ENCODE measurements around the gene TNS2. TPM values are rescaled to one million over a fixed set of nuclear protein-coding genes. Genes with fewer than 3 reads are reported as not detected.

Gene TNS2
- total RNA-seq, 1 donor from 2014 or later, result 0.24 TPM

GRCh38 chr12:53039851-53040250, 10.0 kb upstream of the TNS2 start:
- H3K4me2 ChIP-seq, result no peak overlapping the region
- no peak overlapping the region for H2AFZ ChIP-seq (replicated peaks)
- Mint-ChIP-seq H3K27ac (no peak overlapping the region), H3K36me3 (peaks cover 24% of the 10 kb centered on the region), H3K9me3 (no peaks in the 10 kb centered on the region), H3K4me1 (peaks cover 7% of the 10 kb centered on the region), H3K27me3 (ENCODE audit: insufficient read depth, low read depth) (peaks cover 6% of the 10 kb centered on the region), H3K4me3 (no peak overlapping the region)
- no peak overlapping the region for H3K4me3 ChIP-seq
- peaks cover 7% of the 10 kb centered on the region for H3K36me3 ChIP-seq
- H3K9me3 ChIP-seq (ENCODE audit: low read depth), result no peaks in the 10 kb centered on the region
- peaks cover 16% of the 10 kb centered on the region for H3K4me1 ChIP-seq
- DNase-seq (ENCODE audit: low spot score), result no peak
- H3K79me2 ChIP-seq (ENCODE audit: low read depth), result no peaks in the 10 kb centered on the region
- peaks cover 4% of the 10 kb centered on the region for H3K27me3 ChIP-seq
- H3K27ac ChIP-seq, result no peak overlapping the region
- TF ChIP-seq EZH2phosphoT487 (IDR thresholded peaks at IDR 0.05) (no peak), CTCF (IDR thresholded peaks at IDR 0.05) (no peak)
- H3F3A ChIP-seq (ENCODE audit: low read depth), result peaks cover 63% of the 10 kb centered on the region
- H3K9ac ChIP-seq, result no peak overlapping the region
- peaks cover 33% of the 10 kb centered on the region for H4K20me1 ChIP-seq (ENCODE audit: low read depth)

GRCh38 chr12:53042607-53043454, 7.0 kb upstream of the TNS2 start:
- Histone ChIP-seq H3K4me1 (peaks cover 19% of the 10 kb centered on the region), H3K36me3 (no peaks in the 10 kb centered on the region), H3F3A (ENCODE audit: low read depth) (peaks cover 65% of the 10 kb centered on the region), H2AFZ (replicated peaks) (no peak overlapping the region), H3K27me3 (peaks cover 18% of the 10 kb centered on the region), H3K9ac (no peak overlapping the region), H3K9me3 (ENCODE audit: low read depth) (no peaks in the 10 kb centered on the region), H4K20me1 (ENCODE audit: low read depth) (peaks cover 29% of the 10 kb centered on the region), H3K4me2 (no peak overlapping the region), H3K79me2 (ENCODE audit: low read depth) (no peaks in the 10 kb centered on the region), H3K27ac (peak overlapping the region; percentile 86), H3K4me3 (no peak overlapping the region)
- DNase-seq (ENCODE audit: low spot score), result no peak
- no peak for TF ChIP-seq EZH2 (IDR thresholded peaks at IDR 0.05)
- no peak for TF ChIP-seq CTCF (IDR thresholded peaks at IDR 0.05)
- TF ChIP-seq EZH2phosphoT487 (IDR thresholded peaks at IDR 0.05), result no peak
- H3K27me3 Mint-ChIP-seq (ENCODE audit: insufficient read depth, low read depth), result peaks cover 16% of the 10 kb centered on the region
- H3K36me3 Mint-ChIP-seq, result peaks cover 15% of the 10 kb centered on the region
- no peak overlapping the region for H3K4me3 Mint-ChIP-seq
- no peak overlapping the region for H3K27ac Mint-ChIP-seq
- peaks cover 23% of the 10 kb centered on the region for H3K4me1 Mint-ChIP-seq
- H3K9me3 Mint-ChIP-seq, result no peaks in the 10 kb centered on the region

- H3F3A ChIP-seq (ENCODE audit: low read depth), result peaks cover 65% of the 10 kb centered on the region
- no peak overlapping the region for H3K27ac ChIP-seq
- no peak overlapping the region for H2AFZ ChIP-seq (replicated peaks)
- no peak overlapping the region for H3K27ac Mint-ChIP-seq
- TF ChIP-seq CTCF (IDR thresholded peaks at IDR 0.05) (no peak), EZH2phosphoT487 (IDR thresholded peaks at IDR 0.05) (no peak), EZH2 (IDR thresholded peaks at IDR 0.05) (no peak)
- H4K20me1 ChIP-seq (ENCODE audit: low read depth), result peaks cover 31% of the 10 kb centered on the region
- H3K9me3 ChIP-seq (ENCODE audit: low read depth), result no peaks in the 10 kb centered on the region
- no peaks in the 10 kb centered on the region for H3K79me2 ChIP-seq (ENCODE audit: low read depth)
- H3K4me3 Mint-ChIP-seq, result peak overlapping the region; percentile 96
- H3K9ac ChIP-seq, result no peak overlapping the region
- H3K9me3 Mint-ChIP-seq, result no peaks in the 10 kb centered on the region
- peaks cover 19% of the 10 kb centered on the region for H3K27me3 Mint-ChIP-seq (ENCODE audit: insufficient read depth, low read depth)
- no peak for DNase-seq (ENCODE audit: low spot score)
- peaks cover 18% of the 10 kb centered on the region for H3K27me3 ChIP-seq
- peaks cover 13% of the 10 kb centered on the region for H3K36me3 Mint-ChIP-seq
- no peak overlapping the region for H3K4me3 ChIP-seq
- no peaks in the 10 kb centered on the region for H3K36me3 ChIP-seq
- H3K4me1 Mint-ChIP-seq, result peaks cover 33% of the 10 kb centered on the region
- H3K4me2 ChIP-seq, result no peak overlapping the region
- H3K4me1 ChIP-seq, result peaks cover 32% of the 10 kb centered on the region
Measured at GRCh38 chr12:53044052-53044581, 5.7 kb upstream of the TNS2 start.

All from neural progenitor cell (in vitro differentiated cells).